SK-N-SH (cell line): ENCODE measurements around the gene CLIC2. TPM values are rescaled to one million over a fixed set of nuclear protein-coding genes. Genes with fewer than 3 reads are reported as not detected.

Experiments used
- CTCF ChIA-PET: fragments of 300-600, 350-600 bp; formaldehyde crosslinking; extraction: SDS; loops from one replicate; lab custom pipeline; 2021; lab: Yijun Ruan, JAX
- POLR2A ChIA-PET: fragments of 350-600 bp; sonication (Branson Sonifier 250); formaldehyde crosslinking; extraction: SDS; loops from one replicate; lab custom pipeline; 2020; ENCODE audit warnings: antibody characterized with exemption, inconsistent platforms; lab: Yijun Ruan, JAX
- DNase-seq: peaks from one replicate; pipeline ENCODE4 v3.0.0; 2012
- H2AFZ ChIP-seq: fragments of 200-600 bp; sonication (generic); 2 replicates; pipeline ENCODE4 v1.8.1; 2016; ENCODE audit warnings: antibody characterized with exemption, mild to moderate bottlenecking, low read depth
- H3F3A ChIP-seq: fragments of 200-600 bp; sonication (generic); replicated peaks from 2 replicates; pipeline ENCODE3; 2016; ENCODE audit warnings: antibody characterized with exemption, mild to moderate bottlenecking; ENCODE audit not compliant: insufficient read depth
- H3K27ac ChIP-seq, 2 experiments: fragments of 200-500 bp in 1 of 2; fragments of 200-600 bp in 1 of 2; sonication (Bioruptor generic) in 1 of 2; sonication (generic), shearing (Covaris generic) in 1 of 2; 2 replicates each; pipeline versions ENCODE4 v1.5.1 to v1.6.1; 2014 to 2016; ENCODE audit warnings: low read depth in 2 of 2, inconsistent platforms in 1 of 2, low read length in 1 of 2, mild to moderate bottlenecking in 1 of 2, mixed read lengths in 1 of 2
- H3K27me3 ChIP-seq: fragments of 200-600 bp; sonication (generic), shearing (Covaris generic); 2 replicates; pipeline ENCODE4 v1.6.1; 2016; ENCODE audit warnings: mixed run types; ENCODE audit not compliant: insufficient read depth
- H3K36me3 ChIP-seq, 2 experiments: fragments of 200-500 bp in 1 of 2; fragments of 200-600 bp in 1 of 2; sonication (Bioruptor generic) in 1 of 2; sonication (generic) in 1 of 2; replicated peaks in 1 of 2; 2 replicates each; pipeline versions ENCODE3 to v1.5.1; 2014 to 2016; ENCODE audit warnings: low read length in 1 of 2, mild to moderate bottlenecking in 1 of 2; ENCODE audit not compliant: insufficient read depth in 2 of 2, control insufficient read depth in 1 of 2
- H3K4me1 ChIP-seq, 2 experiments: fragments of 200-500 bp in 1 of 2; fragments of 200-600 bp in 1 of 2; sonication (Bioruptor generic) in 1 of 2; sonication (generic), shearing (Covaris generic) in 1 of 2; 2 replicates each; pipeline versions ENCODE4 v1.5.1 to v1.6.1; 2014 to 2016; ENCODE audit warnings: low read depth in 1 of 2, low read length in 1 of 2, mixed run types in 1 of 2; ENCODE audit not compliant: insufficient read depth in 2 of 2, control insufficient read depth in 1 of 2
- H3K4me2 ChIP-seq: fragments of 200-600 bp; sonication (generic), shearing (Covaris generic); 2 replicates; pipeline ENCODE4 v1.6.1; 2017; ENCODE audit warnings: mixed run types
- H3K4me3 ChIP-seq, 2 experiments: fragments of 200-500 bp in 1 of 2; fragments of 200-600 bp in 1 of 2; sonication (Bioruptor generic) in 1 of 2; sonication (generic), shearing (Covaris generic) in 1 of 2; 2 replicates each; pipeline versions ENCODE4 v1.5.1 to v1.8.1; 2014 to 2016; ENCODE audit warnings: low read depth in 2 of 2, inconsistent platforms in 1 of 2, low read length in 1 of 2, mild to moderate bottlenecking in 1 of 2, mixed read lengths in 1 of 2, moderate library complexity in 1 of 2
- H3K79me2 ChIP-seq: fragments of 200-600 bp; sonication (generic); 2 replicates; pipeline ENCODE4 v1.8.1; 2017; ENCODE audit warnings: mild to moderate bottlenecking; ENCODE audit not compliant: insufficient read depth
- H3K9ac ChIP-seq: fragments of 200-600 bp; sonication (generic); 2 replicates; pipeline ENCODE4 v1.6.1; 2017; ENCODE audit warnings: mixed run types
- H3K9me2 ChIP-seq: fragments of 200-600 bp; sonication (generic); 2 replicates; pipeline ENCODE4 v1.6.1; 2017; ENCODE audit warnings: mixed run types
- H3K9me3 ChIP-seq: fragments of 200-600 bp; sonication (generic); 2 replicates; pipeline ENCODE4 v1.6.1; 2017; ENCODE audit warnings: mixed run types, mild to moderate bottlenecking, moderate library complexity
- H4K20me1 ChIP-seq: fragments of 200-600 bp; sonication (generic); 2 replicates; pipeline ENCODE4 v1.6.1; 2017; ENCODE audit warnings: mild to moderate bottlenecking, mixed run types; ENCODE audit not compliant: insufficient read depth
- CHD2 ChIP-seq: fragments of 150-350 bp; IDR thresholded peaks from 2 replicates; pipeline ENCODE4 v1.6.1; 2018; ENCODE audit warnings: low read length; ENCODE audit not compliant: partially characterized antibody
- CTCF ChIP-seq: fragments of 200-600 bp; sonication (generic); IDR thresholded peaks from 2 replicates; pipeline ENCODE4 v1.6.1; 2017; ENCODE audit warnings: antibody characterized with exemption, mild to moderate bottlenecking, moderate library complexity
- EP300 ChIP-seq, 2 experiments: IDR thresholded peaks; 2 replicates each; pipeline versions ENCODE4 v1.4.0 to v1.6.1; 2012; ENCODE audit warnings: borderline replicate concordance in 1 of 2, low read depth in 1 of 2, low read length in 1 of 2
- EZH2phosphoT487 ChIP-seq: fragments of 200-600 bp; sonication (generic); IDR thresholded peaks from 2 replicates; pipeline ENCODE4 v1.6.1; 2017; ENCODE audit warnings: low read depth, mixed run types, mild to moderate bottlenecking, antibody characterized with exemption, moderate library complexity, borderline replicate concordance
- FOSL2 ChIP-seq: IDR thresholded peaks from 2 replicates; pipeline ENCODE4 v1.4.0; 2012; ENCODE audit warnings: low read depth, mild to moderate bottlenecking, moderate library complexity, borderline replicate concordance
- GABPA ChIP-seq: IDR thresholded peaks from 2 replicates; pipeline ENCODE4 v1.4.0; 2012; ENCODE audit warnings: low read depth, mild to moderate bottlenecking
- IRF3 ChIP-seq: fragments of 150-350 bp; IDR thresholded peaks from 2 replicates; pipeline ENCODE4 v1.6.1; 2016; ENCODE audit warnings: mild to moderate bottlenecking, low read depth, low read length
- RAD21 ChIP-seq: IDR thresholded peaks from 2 replicates; pipeline ENCODE4 v1.6.1; 2012; ENCODE audit warnings: mild to moderate bottlenecking, low read length
- RFX5 ChIP-seq: IDR thresholded peaks from 2 replicates; pipeline ENCODE4 v1.6.1; 2012; ENCODE audit warnings: mild to moderate bottlenecking, improper control_type of control experiment, low read length
- TCF12 ChIP-seq: IDR thresholded peaks from 2 replicates; pipeline ENCODE4 v1.4.0; 2012
- TEAD4 ChIP-seq: IDR thresholded peaks from 2 replicates; pipeline ENCODE4 v1.4.0; 2012; ENCODE audit warnings: mild to moderate bottlenecking, borderline replicate concordance; ENCODE audit not compliant: insufficient read depth
- WGBS: methylation state at CpG from one replicate; pipeline ENCODE4 v1.1.6; 2017; ENCODE audit warnings: low lambda C conversion rate; 5-methylcytosine and 5-hydroxymethylcytosine counted together
- polyA plus RNA-seq, 3 experiments: library from polyadenylated mRNA; depleted of rRNA; stranded (reverse); fragments of >200 nt; gene quantifications; 2 replicates each; pipeline ENCODE4 v1.2.3, GENCODE V29; 2012
- TF ChIP-seq, protein P1 (sequence below): IDR thresholded peaks from 2 replicates; pipeline ENCODE4 v1.6.1; 2012; ENCODE audit warnings: mild to moderate bottlenecking, low read depth, low read length, moderate library complexity
- TF ChIP-seq, protein P2 (sequence below): fragments of 150-350 bp; IDR thresholded peaks from 2 replicates; pipeline ENCODE4 v1.6.1; 2017; ENCODE audit warnings: antibody characterized with exemption, low read length, low read depth, borderline replicate concordance

The CLIC2 gene
- polyA plus RNA-seq, 1 of the 3 experiments (the other 2 are of a cell fraction), result 0.03 TPM

- TF ChIP-seq EP300 (IDR thresholded peaks at IDR 0.05; ENCODE audit: borderline replicate concordance in 1 of 2, low read depth in 1 of 2, low read length in 1 of 2) (no peak), TCF12 (no peak), EZH2phosphoT487 (no peak), RFX5 (no peak), CTCF (no peak), RAD21 (no peak), TEAD4 (no peak), CHD2 (no peak), IRF3 (no peak), GABPA (no peak), FOSL2 (no peak)
- TF ChIP-seq, protein P1, sequence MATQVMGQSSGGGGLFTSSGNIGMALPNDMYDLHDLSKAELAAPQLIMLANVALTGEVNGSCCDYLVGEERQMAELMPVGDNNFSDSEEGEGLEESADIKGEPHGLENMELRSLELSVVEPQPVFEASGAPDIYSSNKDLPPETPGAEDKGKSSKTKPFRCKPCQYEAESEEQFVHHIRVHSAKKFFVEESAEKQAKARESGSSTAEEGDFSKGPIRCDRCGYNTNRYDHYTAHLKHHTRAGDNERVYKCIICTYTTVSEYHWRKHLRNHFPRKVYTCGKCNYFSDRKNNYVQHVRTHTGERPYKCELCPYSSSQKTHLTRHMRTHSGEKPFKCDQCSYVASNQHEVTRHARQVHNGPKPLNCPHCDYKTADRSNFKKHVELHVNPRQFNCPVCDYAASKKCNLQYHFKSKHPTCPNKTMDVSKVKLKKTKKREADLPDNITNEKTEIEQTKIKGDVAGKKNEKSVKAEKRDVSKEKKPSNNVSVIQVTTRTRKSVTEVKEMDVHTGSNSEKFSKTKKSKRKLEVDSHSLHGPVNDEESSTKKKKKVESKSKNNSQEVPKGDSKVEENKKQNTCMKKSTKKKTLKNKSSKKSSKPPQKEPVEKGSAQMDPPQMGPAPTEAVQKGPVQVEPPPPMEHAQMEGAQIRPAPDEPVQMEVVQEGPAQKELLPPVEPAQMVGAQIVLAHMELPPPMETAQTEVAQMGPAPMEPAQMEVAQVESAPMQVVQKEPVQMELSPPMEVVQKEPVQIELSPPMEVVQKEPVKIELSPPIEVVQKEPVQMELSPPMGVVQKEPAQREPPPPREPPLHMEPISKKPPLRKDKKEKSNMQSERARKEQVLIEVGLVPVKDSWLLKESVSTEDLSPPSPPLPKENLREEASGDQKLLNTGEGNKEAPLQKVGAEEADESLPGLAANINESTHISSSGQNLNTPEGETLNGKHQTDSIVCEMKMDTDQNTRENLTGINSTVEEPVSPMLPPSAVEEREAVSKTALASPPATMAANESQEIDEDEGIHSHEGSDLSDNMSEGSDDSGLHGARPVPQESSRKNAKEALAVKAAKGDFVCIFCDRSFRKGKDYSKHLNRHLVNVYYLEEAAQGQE, result no peak
- TF ChIP-seq, protein P2, sequence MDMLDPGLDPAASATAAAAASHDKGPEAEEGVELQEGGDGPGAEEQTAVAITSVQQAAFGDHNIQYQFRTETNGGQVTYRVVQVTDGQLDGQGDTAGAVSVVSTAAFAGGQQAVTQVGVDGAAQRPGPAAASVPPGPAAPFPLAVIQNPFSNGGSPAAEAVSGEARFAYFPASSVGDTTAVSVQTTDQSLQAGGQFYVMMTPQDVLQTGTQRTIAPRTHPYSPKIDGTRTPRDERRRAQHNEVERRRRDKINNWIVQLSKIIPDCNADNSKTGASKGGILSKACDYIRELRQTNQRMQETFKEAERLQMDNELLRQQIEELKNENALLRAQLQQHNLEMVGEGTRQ, result no peak
- H3K79me2 ChIP-seq, result no peaks in the 10 kb centered on the region
- H3K27me3 ChIP-seq, result no peaks in the 10 kb centered on the region
- no peak overlapping the region for H3K4me2 ChIP-seq
- POLR2A ChIA-PET, result no interaction called here
- 6% methylated on average over 2 of the region's 2 CpGs for WGBS
- H4K20me1 ChIP-seq, result no peaks in the 10 kb centered on the region
- H3K4me3 ChIP-seq, result no peak overlapping the region
- no peaks in the 10 kb centered on the region for H3F3A ChIP-seq
- no peak overlapping the region for H2AFZ ChIP-seq
- H3K4me1 ChIP-seq, result no peaks in the 10 kb centered on the region; a peak in 1 of 4 replicates
- H3K27ac ChIP-seq, result no peak overlapping the region
- no peaks in the 10 kb centered on the region for H3K9me2 ChIP-seq
- H3K9me3 ChIP-seq, result no peaks in the 10 kb centered on the region
- CTCF ChIA-PET, result no interaction called here
- H3K9ac ChIP-seq, result no peak overlapping the region
- DNase-seq, result no peak
- H3K36me3 ChIP-seq, result no peaks in the 10 kb centered on the region
These were observed 3.4 kb downstream of the CLIC2 start for GRCh38 chrX:155330992-155331391.
